ENCODE results near the gene MGAT3.

Gene MGAT3

GRCh38 chr22:39534092-39534506 lies 77.3 kb downstream of the MGAT3 start:
- H3K9me3 ChIP-seq (ENCODE audit: insufficient read depth, low read length): no peaks in the 10 kb centered on the region
- peaks cover 21% of the 10 kb centered on the region for H3K36me3 ChIP-seq (ENCODE audit: insufficient read depth, insufficient read length, low read length)
- no peak overlapping the region for H3K4me3 ChIP-seq (ENCODE audit: insufficient read length, low read depth)
- H3K27me3 ChIP-seq (ENCODE audit: insufficient read depth, insufficient read length): no peaks in the 10 kb centered on the region
- no peak for TF ChIP-seq YY1 (IDR thresholded peaks at IDR 0.05; ENCODE audit: insufficient read depth, insufficient read length)
- TF ChIP-seq SUZ12 (IDR thresholded peaks at IDR 0.05; ENCODE audit: extremely low read depth, insufficient read depth, insufficient read length): no peak
- no peak for TF ChIP-seq ZNF274 (IDR thresholded peaks at IDR 0.05; ENCODE audit: low read depth, low read length)
- DNase-seq (ENCODE audit: low read depth, low spot score): no peak
- H3K4me1 ChIP-seq (ENCODE audit: insufficient read depth, insufficient read length): peaks cover 22% of the 10 kb centered on the region
- peak overlapping the region; percentile 76 for H3K9ac ChIP-seq (ENCODE audit: insufficient read length, low read depth)

- no peak for DNase-seq (ENCODE audit: low read depth, low spot score)
- H3K4me1 ChIP-seq (ENCODE audit: insufficient read depth, insufficient read length): peaks cover 17% of the 10 kb centered on the region
- H3K9ac ChIP-seq (ENCODE audit: insufficient read length, low read depth): peak overlapping the region; percentile 76
- H3K4me3 ChIP-seq (ENCODE audit: insufficient read length, low read depth): peak overlapping the region; percentile 26
- H3K36me3 ChIP-seq (ENCODE audit: insufficient read depth, insufficient read length, low read length): peaks cover 16% of the 10 kb centered on the region
- no peaks in the 10 kb centered on the region for H3K27me3 ChIP-seq (ENCODE audit: insufficient read depth, insufficient read length)
- no peaks in the 10 kb centered on the region for H3K9me3 ChIP-seq (ENCODE audit: insufficient read depth, low read length)
- TF ChIP-seq ZNF274 (IDR thresholded peaks at IDR 0.05; ENCODE audit: low read depth, low read length): no peak
- TF ChIP-seq YY1 (IDR thresholded peaks at IDR 0.05; ENCODE audit: insufficient read depth, insufficient read length): no peak
- TF ChIP-seq SUZ12 (IDR thresholded peaks at IDR 0.05; ENCODE audit: extremely low read depth, insufficient read depth, insufficient read length): no peak
Measured at GRCh38 chr22:39534591-39535356, 78.0 kb downstream of the MGAT3 start.

- DNase-seq (ENCODE audit: low read depth, low spot score): no peak
- peak overlapping the region; percentile 32 for H3K9ac ChIP-seq (ENCODE audit: insufficient read length, low read depth)
- peaks cover 10% of the 10 kb centered on the region for H3K36me3 ChIP-seq (ENCODE audit: insufficient read depth, insufficient read length, low read length)
- H3K9me3 ChIP-seq (ENCODE audit: insufficient read depth, low read length): no peaks in the 10 kb centered on the region
- no peaks in the 10 kb centered on the region for H3K27me3 ChIP-seq (ENCODE audit: insufficient read depth, insufficient read length)
- TF ChIP-seq ZNF274 (IDR thresholded peaks at IDR 0.05; ENCODE audit: low read depth, low read length) (no peak), YY1 (IDR thresholded peaks at IDR 0.05; ENCODE audit: insufficient read depth, insufficient read length) (no peak), SUZ12 (IDR thresholded peaks at IDR 0.05; ENCODE audit: extremely low read depth, insufficient read depth, insufficient read length) (no peak)
- H3K4me3 ChIP-seq (ENCODE audit: insufficient read length, low read depth): no peak overlapping the region
- H3K4me1 ChIP-seq (ENCODE audit: insufficient read depth, insufficient read length): peaks cover 18% of the 10 kb centered on the region
Measured at GRCh38 chr22:39535357-39535725, 78.5 kb downstream of the MGAT3 start.

- TF ChIP-seq SUZ12 (IDR thresholded peaks at IDR 0.05; ENCODE audit: extremely low read depth, insufficient read depth, insufficient read length) (no peak), ZNF274 (IDR thresholded peaks at IDR 0.05; ENCODE audit: low read depth, low read length) (no peak), YY1 (IDR thresholded peaks at IDR 0.05; ENCODE audit: insufficient read depth, insufficient read length) (no peak)
- no peaks in the 10 kb centered on the region for H3K9me3 ChIP-seq (ENCODE audit: insufficient read depth, low read length)
- H3K27me3 ChIP-seq (ENCODE audit: insufficient read depth, insufficient read length): no peaks in the 10 kb centered on the region
- DNase-seq (ENCODE audit: low read depth, low spot score): no peak
- H3K9ac ChIP-seq (ENCODE audit: insufficient read length, low read depth): no peak overlapping the region
- H3K4me3 ChIP-seq (ENCODE audit: insufficient read length, low read depth): no peak overlapping the region
- peaks cover 20% of the 10 kb centered on the region for H3K4me1 ChIP-seq (ENCODE audit: insufficient read depth, insufficient read length)
- peaks cover 4% of the 10 kb centered on the region for H3K36me3 ChIP-seq (ENCODE audit: insufficient read depth, insufficient read length, low read length)
Measured at GRCh38 chr22:39535831-39536449, 79.1 kb downstream of the MGAT3 start.

GRCh38 chr22:39536711-39537110 lies 79.9 kb downstream of the MGAT3 start:
- Histone ChIP-seq H3K9ac (ENCODE audit: insufficient read length, low read depth) (no peak overlapping the region), H3K36me3 (ENCODE audit: insufficient read depth, insufficient read length, low read length) (no peaks in the 10 kb centered on the region), H3K4me3 (ENCODE audit: insufficient read length, low read depth) (no peak overlapping the region), H3K27me3 (ENCODE audit: insufficient read depth, insufficient read length) (no peaks in the 10 kb centered on the region), H3K9me3 (ENCODE audit: insufficient read depth, low read length) (no peaks in the 10 kb centered on the region), H3K4me1 (ENCODE audit: insufficient read depth, insufficient read length) (peaks cover 20% of the 10 kb centered on the region)
- DNase-seq (ENCODE audit: low read depth, low spot score): no peak
- TF ChIP-seq YY1 (IDR thresholded peaks at IDR 0.05; ENCODE audit: insufficient read depth, insufficient read length) (no peak), SUZ12 (IDR thresholded peaks at IDR 0.05; ENCODE audit: extremely low read depth, insufficient read depth, insufficient read length) (no peak), ZNF274 (IDR thresholded peaks at IDR 0.05; ENCODE audit: low read depth, low read length) (no peak)

- Histone ChIP-seq H3K9me3 (ENCODE audit: insufficient read depth, low read length) (no peaks in the 10 kb centered on the region), H3K27me3 (ENCODE audit: insufficient read depth, insufficient read length) (no peaks in the 10 kb centered on the region), H3K9ac (ENCODE audit: insufficient read length, low read depth) (no peak overlapping the region), H3K4me1 (ENCODE audit: insufficient read depth, insufficient read length) (peaks cover 20% of the 10 kb centered on the region), H3K4me3 (ENCODE audit: insufficient read length, low read depth) (no peak overlapping the region), H3K36me3 (ENCODE audit: insufficient read depth, insufficient read length, low read length) (no peaks in the 10 kb centered on the region)
- TF ChIP-seq ZNF274 (IDR thresholded peaks at IDR 0.05; ENCODE audit: low read depth, low read length) (no peak), SUZ12 (IDR thresholded peaks at IDR 0.05; ENCODE audit: extremely low read depth, insufficient read depth, insufficient read length) (no peak)
- no peak for DNase-seq (ENCODE audit: low read depth, low spot score)
Measured at GRCh38 chr22:39537975-39538374, 81.2 kb downstream of the MGAT3 start.

All from NT2/D1 (cell line).